Lung (tissue), 12 donors: ENCODE data around the gene SPON1. TPM values are rescaled to one million over a fixed set of nuclear protein-coding genes. Genes with fewer than 3 reads are reported as not detected.

Experiments
- ATAC-seq: fragments of 200-7000 bp; cut with Tn5 transposase; one replicate; pipeline ENCODE4 v1.9.1; 2020; ENCODE audit warnings: moderate number of reproducible peaks; ENCODE audit not compliant: insufficient read depth, low FRiP score
- DNase-seq, 3 donors: peaks; one replicate each; pipeline ENCODE4 v3.0.0-alpha.2; 2013 to 2017
- H3K27ac ChIP-seq, 2 donors: one replicate each; pipeline ENCODE4 v1.5.1; 2013; ENCODE audit warnings: mild to moderate bottlenecking in 2 of 2, moderate library complexity in 2 of 2, control low read depth in 1 of 2, inconsistent platforms in 1 of 2, low read depth in 1 of 2, low read length in 1 of 2
- H3K27me3 ChIP-seq, 3 donors: one replicate each; pipeline ENCODE4 v1.5.1; 2013; ENCODE audit warnings: low read length in 2 of 3; ENCODE audit not compliant: control insufficient read depth in 3 of 3, insufficient read depth in 3 of 3
- H3K36me3 ChIP-seq, 4 donors: one replicate each; pipeline ENCODE4 v1.5.1; 2013; ENCODE audit warnings: low read length in 4 of 4, mild to moderate bottlenecking in 1 of 4, moderate library complexity in 1 of 4; ENCODE audit not compliant: control insufficient read depth in 4 of 4, insufficient read depth in 4 of 4
- H3K4me1 ChIP-seq, 5 donors: one replicate each; pipeline ENCODE4 v1.5.1; 2013; ENCODE audit warnings: low read length in 5 of 5, mild to moderate bottlenecking in 2 of 5, moderate library complexity in 1 of 5; ENCODE audit not compliant: control insufficient read depth in 5 of 5, insufficient read depth in 5 of 5
- H3K4me3 ChIP-seq: one replicate; pipeline ENCODE4 v1.5.1; 2013; ENCODE audit warnings: mild to moderate bottlenecking, control low read depth, moderate library complexity
- H3K9ac ChIP-seq, 2 donors: one replicate each; pipeline ENCODE4 v1.5.1; 2013; ENCODE audit warnings: low read length in 2 of 2, control low read depth in 1 of 2; ENCODE audit not compliant: insufficient read depth in 1 of 2
- H3K9me3 ChIP-seq, 4 donors: one replicate each; pipeline ENCODE4 v1.5.1; 2013; ENCODE audit warnings: low read length in 3 of 4, mild to moderate bottlenecking in 1 of 4, moderate library complexity in 1 of 4; ENCODE audit not compliant: control insufficient read depth in 4 of 4, insufficient read depth in 3 of 4
- WGBS, 2 donors: extraction: QIAGEN DNeasy Blood & Tissue Kit; methylation state at CpG; one replicate each; pipeline ENCODE4 v1.1.7; 2013; 5-methylcytosine and 5-hydroxymethylcytosine counted together
- polyA plus RNA-seq, 2 donors: library from polyadenylated mRNA; stranded (reverse); fragments of 200-250 nt; gene quantifications; one replicate each; pipeline ENCODE4 v1.2.1, GENCODE V29; 2013
- total RNA-seq, 2 donors: library from RNA; depleted of rRNA in 1 of 2; stranded (reverse); fragments of >200 nt in 1 of 2; gene quantifications; one replicate each; pipeline ENCODE4 v1.2.1, GENCODE V29; 2014 to 2021
- TF ChIP-seq, protein P1 (sequence below): IDR thresholded peaks from 2 replicates; pipeline ENCODE4 v1.5.1; 2012; ENCODE audit warnings: mild to moderate bottlenecking; ENCODE audit errors: control extremely low read depth, extremely low read depth
- donor health status: control.
- donor health status: control.
- donor health status: Bipolar disorder and iron deficiency.
- donor health status: healthy.
- donor health status: DM: yes; HTN: yes; CAD: no.

The SPON1 gene
- total and polyA plus RNA-seq, 4 donors: 8.4 to 98.6 (median 59.9) TPM

DNA sequence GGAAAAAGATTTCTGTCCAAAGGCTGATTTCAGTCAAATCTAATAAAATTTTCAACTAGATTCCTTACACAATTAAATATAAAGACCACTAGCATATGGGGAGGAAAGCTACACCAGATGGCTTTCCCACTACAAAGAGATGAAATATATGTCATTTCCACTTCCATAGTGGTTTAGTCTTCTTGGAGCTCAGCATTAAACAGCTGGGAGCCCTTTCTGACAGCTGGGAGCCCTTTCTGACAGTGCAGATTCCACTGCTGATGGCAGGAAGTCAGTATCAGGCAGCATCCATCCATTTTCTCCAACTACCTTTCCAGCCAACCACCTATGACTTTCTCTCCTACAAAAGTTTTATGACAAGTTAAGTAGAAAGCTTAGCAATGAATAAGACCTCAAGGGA lies 218.6 kb downstream of the SPON1 start:
- no peaks in the 10 kb centered on the region for H3K36me3 ChIP-seq
- H3K4me1 ChIP-seq: peaks cover 0 to 54% (median 13%) of the 10 kb centered on the region in 5 donors
- H3K27me3 ChIP-seq: no peaks in the 10 kb centered on the region
- DNase-seq (peak; percentile 35 to 72 (median 61)), ATAC-seq (no peak)
- TF ChIP-seq, protein P1, sequence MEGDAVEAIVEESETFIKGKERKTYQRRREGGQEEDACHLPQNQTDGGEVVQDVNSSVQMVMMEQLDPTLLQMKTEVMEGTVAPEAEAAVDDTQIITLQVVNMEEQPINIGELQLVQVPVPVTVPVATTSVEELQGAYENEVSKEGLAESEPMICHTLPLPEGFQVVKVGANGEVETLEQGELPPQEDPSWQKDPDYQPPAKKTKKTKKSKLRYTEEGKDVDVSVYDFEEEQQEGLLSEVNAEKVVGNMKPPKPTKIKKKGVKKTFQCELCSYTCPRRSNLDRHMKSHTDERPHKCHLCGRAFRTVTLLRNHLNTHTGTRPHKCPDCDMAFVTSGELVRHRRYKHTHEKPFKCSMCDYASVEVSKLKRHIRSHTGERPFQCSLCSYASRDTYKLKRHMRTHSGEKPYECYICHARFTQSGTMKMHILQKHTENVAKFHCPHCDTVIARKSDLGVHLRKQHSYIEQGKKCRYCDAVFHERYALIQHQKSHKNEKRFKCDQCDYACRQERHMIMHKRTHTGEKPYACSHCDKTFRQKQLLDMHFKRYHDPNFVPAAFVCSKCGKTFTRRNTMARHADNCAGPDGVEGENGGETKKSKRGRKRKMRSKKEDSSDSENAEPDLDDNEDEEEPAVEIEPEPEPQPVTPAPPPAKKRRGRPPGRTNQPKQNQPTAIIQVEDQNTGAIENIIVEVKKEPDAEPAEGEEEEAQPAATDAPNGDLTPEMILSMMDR: no peak
- H3K4me3 ChIP-seq: no peak overlapping the region
- H3K27ac ChIP-seq: peak overlapping the region in 1 of 2 donors; percentile 45
- H3K9me3 ChIP-seq: no peaks in the 10 kb centered on the region
- no peak overlapping the region for H3K9ac ChIP-seq

DNA sequence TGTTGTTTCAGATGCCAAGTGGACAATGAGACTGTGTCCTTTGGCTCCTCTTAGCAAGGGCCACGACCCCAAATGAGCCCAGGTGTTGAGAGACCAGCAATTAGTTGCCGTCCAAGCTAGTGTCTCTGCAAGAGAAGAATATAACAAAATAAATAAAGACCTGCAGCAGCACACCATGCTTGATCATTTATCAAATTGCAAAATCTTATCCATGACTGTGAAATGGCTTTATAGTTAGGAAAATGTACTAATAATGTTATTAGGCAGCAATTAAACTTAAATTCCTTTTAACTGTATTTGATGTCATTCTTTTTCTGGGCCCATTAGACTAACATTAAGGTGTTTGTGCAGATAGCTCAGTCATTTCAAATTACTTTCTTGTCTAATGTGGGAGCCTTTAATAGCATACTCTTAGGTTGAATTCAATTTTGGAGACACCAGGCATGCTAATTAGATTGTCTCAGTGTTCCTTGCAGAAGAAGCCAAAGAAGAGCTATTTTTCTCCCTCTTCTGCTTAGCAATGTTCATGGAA lies 220.4 kb downstream of the SPON1 start:
- H3K27ac ChIP-seq: no peak overlapping the region
- peaks cover 0 to 2% (median 0%) of the 10 kb centered on the region in 4 donors for H3K9me3 ChIP-seq
- no peaks in the 10 kb centered on the region for H3K27me3 ChIP-seq
- H3K4me1 ChIP-seq: peaks cover 0 to 60% (median 17%) of the 10 kb centered on the region in 5 donors
- no peak overlapping the region for H3K4me3 ChIP-seq
- H3K9ac ChIP-seq: no peak overlapping the region
- TF ChIP-seq, protein P1: no peak
- DNase-seq (no peak), ATAC-seq (no peak)
- WGBS, 2 donors: 45 to 82% methylated on average over 2 of the region's 2 CpGs
- H3K36me3 ChIP-seq: no peaks in the 10 kb centered on the region

DNA sequence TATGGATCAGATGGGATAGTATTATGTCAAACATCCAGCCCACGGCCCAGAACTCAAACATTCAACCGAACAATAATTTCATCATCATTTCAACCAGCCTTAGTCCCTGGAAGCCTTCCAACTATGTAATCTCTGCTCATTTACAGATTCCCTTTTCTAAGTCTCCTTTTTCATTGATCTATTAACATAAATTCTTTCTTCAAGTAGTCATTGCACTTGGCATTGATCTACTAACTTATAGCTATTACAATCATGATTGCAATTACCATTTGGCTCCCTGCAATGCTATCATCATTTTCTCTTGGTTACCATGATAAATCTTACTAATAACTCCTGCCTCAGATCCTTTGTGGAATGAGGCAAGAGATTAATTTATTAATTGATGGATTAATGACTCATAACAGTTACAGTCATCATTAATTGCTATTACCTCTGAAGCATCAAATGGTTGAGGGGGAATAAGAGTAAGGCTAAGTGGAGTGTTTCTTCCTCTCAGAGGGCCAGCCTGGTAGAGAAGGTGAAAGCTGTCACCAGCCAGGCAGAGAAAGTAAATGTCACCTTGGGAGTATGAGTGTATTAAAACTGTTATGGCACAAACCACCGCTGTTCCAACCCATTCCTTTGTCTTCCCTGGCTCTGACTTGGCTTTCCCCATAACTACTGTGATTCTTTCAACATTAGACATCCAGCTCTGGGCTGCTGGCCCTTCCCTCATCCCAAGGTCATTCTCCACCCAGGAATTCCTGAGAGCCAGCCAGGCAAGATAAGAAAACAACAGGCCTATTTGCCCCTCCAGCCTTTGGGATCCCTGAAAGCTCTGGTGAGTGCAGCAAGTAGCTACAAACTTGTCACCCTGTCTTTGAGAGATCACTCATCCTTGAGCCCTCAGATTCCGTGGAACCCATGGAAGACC lies 221.8 kb downstream of the SPON1 start:
- Histone ChIP-seq H3K4me1 (peaks cover 0 to 54% (median 17%) of the 10 kb centered on the region in 5 donors), H3K4me3 (no peak overlapping the region), H3K36me3 (no peaks in the 10 kb centered on the region), H3K9ac (no peak overlapping the region), H3K9me3 (peaks cover 0 to 2% (median 0%) of the 10 kb centered on the region in 4 donors), H3K27me3 (no peaks in the 10 kb centered on the region), H3K27ac (no peak overlapping the region)
- ATAC-seq (no peak), DNase-seq (no peak)
- TF ChIP-seq, protein P1: no peak
- WGBS, 2 donors: 60 to 74% methylated on average over 4 of the region's 4 CpGs
